AG09309 (cell line): ENCODE data around the gene MYCBP2.
"Not testable (repeated sequence)": the region's sequence is repeated elsewhere in the genome, so short reads cannot be mapped to it uniquely, and the experiment has no call there.

ENCODE experiments used
- DNase-seq: peaks from one replicate; pipeline ENCODE4 v3.0.0-alpha.2; 2010; ENCODE audit warnings: low read depth
- H3K4me3 ChIP-seq: 2 replicates; pipeline ENCODE4 v1.5.1; 2011; ENCODE audit warnings: mild to moderate bottlenecking, low read depth, low read length, moderate library complexity; ENCODE audit not compliant: control insufficient read depth
- CTCF ChIP-seq: IDR thresholded peaks from 2 replicates; pipeline ENCODE4 v1.5.1; 2011; ENCODE audit warnings: mild to moderate bottlenecking, low read depth, low read length, inconsistent platforms; ENCODE audit not compliant: insufficient read depth, control insufficient read depth; ENCODE audit errors: missing control alignments

MYCBP2 gene

GRCh38 chr13:77009011-77009410 is 317.9 kb downstream of the MYCBP2 start:
- no peak for TF ChIP-seq CTCF
- H3K4me3 ChIP-seq: no peak overlapping the region
- no peak for DNase-seq

GRCh38 chr13:77008337-77008736 is 318.6 kb downstream of the MYCBP2 start:
- not testable (repeated sequence) for H3K4me3 ChIP-seq, DNase-seq

- no peak for DNase-seq
- no peak overlapping the region for H3K4me3 ChIP-seq
- TF ChIP-seq CTCF: peak; percentile 73
Observed at GRCh38 chr13:77002590-77003190, 324.2 kb downstream of the MYCBP2 start.

GRCh38 chr13:77001963-77002587 is 324.8 kb downstream of the MYCBP2 start:
- no peak overlapping the region for H3K4me3 ChIP-seq
- no peak for TF ChIP-seq CTCF
- no peak for DNase-seq

- no peak for DNase-seq
- TF ChIP-seq CTCF: no peak
- no peak overlapping the region for H3K4me3 ChIP-seq
Observed at GRCh38 chr13:77001540-77001939, 325.4 kb downstream of the MYCBP2 start.

- no peak overlapping the region for H3K4me3 ChIP-seq
- TF ChIP-seq CTCF: no peak
- DNase-seq: peak; percentile 56
Observed at GRCh38 chr13:77000475-77000874, 326.4 kb downstream of the MYCBP2 start.
